Trophoblast cell (in vitro differentiated cells and primary cell): ENCODE measurements around the gene CALML3.

Experiments
- DNase-seq, 2 donors: peaks; one replicate each; pipeline ENCODE4 v3.0.0-alpha.2; 2016
- H2AFZ ChIP-seq: 2 replicates; pipeline ENCODE4 v1.6.1; 2013; ENCODE audit warnings: low read length, moderate library complexity, mild to moderate bottlenecking; ENCODE audit not compliant: insufficient read depth, poor library complexity
- H2AK5ac ChIP-seq: 2 replicates; pipeline ENCODE4 v1.6.1; 2013; ENCODE audit warnings: mild to moderate bottlenecking, low read length
- H2BK120ac ChIP-seq: 2 replicates; pipeline ENCODE4 v1.6.1; 2013; ENCODE audit warnings: low read length, mild to moderate bottlenecking, moderate library complexity; ENCODE audit not compliant: insufficient read depth, poor library complexity
- H2BK12ac ChIP-seq: 2 replicates; pipeline ENCODE4 v1.6.1; 2013; ENCODE audit warnings: mild to moderate bottlenecking, low read length, moderate library complexity
- H2BK5ac ChIP-seq: 2 replicates; pipeline ENCODE4 v1.6.1; 2013; ENCODE audit warnings: low read length, low read depth, moderate library complexity, mild to moderate bottlenecking; ENCODE audit not compliant: poor library complexity
- H3K14ac ChIP-seq: 2 replicates; pipeline ENCODE4 v1.6.1; 2013; ENCODE audit warnings: mild to moderate bottlenecking, low read length
- H3K18ac ChIP-seq: 2 replicates; pipeline ENCODE4 v1.6.1; 2013; ENCODE audit warnings: mild to moderate bottlenecking, low read length
- H3K23ac ChIP-seq: 2 replicates; pipeline ENCODE4 v1.6.1; 2013; ENCODE audit warnings: low read length
- H3K27ac ChIP-seq: 2 replicates; pipeline ENCODE4 v1.5.1; 2013; ENCODE audit warnings: low read depth, mild to moderate bottlenecking, inconsistent platforms, low read length, moderate library complexity
- H3K27me3 ChIP-seq: 2 replicates; pipeline ENCODE4 v1.6.1; 2013; ENCODE audit warnings: inconsistent platforms, mild to moderate bottlenecking, low read length, moderate library complexity; ENCODE audit not compliant: insufficient read depth
- H3K36me3 ChIP-seq, 2 experiments: 1 replicate in 1 of 2; 2 replicates in 1 of 2; pipeline ENCODE4 v1.6.1; 2013; ENCODE audit warnings: low read length in 2 of 2, mild to moderate bottlenecking in 2 of 2, moderate library complexity in 1 of 2; ENCODE audit not compliant: insufficient read depth in 2 of 2, control insufficient read depth in 1 of 2
- H3K4ac ChIP-seq: 2 replicates; pipeline ENCODE4 v1.6.1; 2013; ENCODE audit warnings: low read depth, mild to moderate bottlenecking, low read length, moderate library complexity
- H3K4me1 ChIP-seq, 2 experiments: 1 replicate in 1 of 2; 2 replicates in 1 of 2; pipeline ENCODE4 v1.6.1; 2013; ENCODE audit warnings: low read length in 2 of 2, mild to moderate bottlenecking in 2 of 2, moderate library complexity in 1 of 2; ENCODE audit not compliant: insufficient read depth in 2 of 2, control insufficient read depth in 1 of 2
- H3K4me2 ChIP-seq: 2 replicates; pipeline ENCODE4 v1.6.1; 2013; ENCODE audit warnings: inconsistent platforms, mild to moderate bottlenecking, low read length, moderate library complexity
- H3K4me3 ChIP-seq: 2 replicates; pipeline ENCODE4 v1.5.1; 2013; ENCODE audit warnings: mild to moderate bottlenecking, low read depth, low read length, inconsistent platforms
- H3K79me1 ChIP-seq: one replicate; pipeline ENCODE4 v1.6.1; 2013; ENCODE audit warnings: low read length
- H3K79me2 ChIP-seq: 2 replicates; pipeline ENCODE4 v1.6.1; 2013; ENCODE audit warnings: low read length, mild to moderate bottlenecking; ENCODE audit not compliant: control insufficient read depth, insufficient read depth, poor library complexity
- H3K9ac ChIP-seq: 2 replicates; pipeline ENCODE4 v1.6.1; 2013; ENCODE audit warnings: mild to moderate bottlenecking, low read length
- H3K9me3 ChIP-seq: 2 replicates; pipeline ENCODE4 v1.6.1; 2013; ENCODE audit warnings: low read depth, mild to moderate bottlenecking, control low read depth, inconsistent platforms, low read length; ENCODE audit not compliant: insufficient read depth
- H4K12ac ChIP-seq: 2 replicates; pipeline ENCODE4 v1.6.1; 2013; ENCODE audit warnings: low read depth, mild to moderate bottlenecking, low read length, moderate library complexity
- H4K8ac ChIP-seq: 2 replicates; pipeline ENCODE4 v1.6.1; 2013; ENCODE audit warnings: low read depth, mild to moderate bottlenecking, low read length, moderate library complexity
- H4K91ac ChIP-seq: one replicate; pipeline ENCODE4 v1.6.1; 2013; ENCODE audit warnings: low read depth, mild to moderate bottlenecking, low read length, moderate library complexity
- WGBS: extraction: QIAGEN DNeasy Blood & Tissue Kit; methylation state at CpG from one replicate; pipeline ENCODE4 v1.1.7; 2013; ENCODE audit warnings: missing lambda C conversion rate; ENCODE audit not compliant: insufficient read length, insufficient coverage; ENCODE audit errors: extremely low coverage; 5-methylcytosine and 5-hydroxymethylcytosine counted together

CALML3 gene

DNA sequence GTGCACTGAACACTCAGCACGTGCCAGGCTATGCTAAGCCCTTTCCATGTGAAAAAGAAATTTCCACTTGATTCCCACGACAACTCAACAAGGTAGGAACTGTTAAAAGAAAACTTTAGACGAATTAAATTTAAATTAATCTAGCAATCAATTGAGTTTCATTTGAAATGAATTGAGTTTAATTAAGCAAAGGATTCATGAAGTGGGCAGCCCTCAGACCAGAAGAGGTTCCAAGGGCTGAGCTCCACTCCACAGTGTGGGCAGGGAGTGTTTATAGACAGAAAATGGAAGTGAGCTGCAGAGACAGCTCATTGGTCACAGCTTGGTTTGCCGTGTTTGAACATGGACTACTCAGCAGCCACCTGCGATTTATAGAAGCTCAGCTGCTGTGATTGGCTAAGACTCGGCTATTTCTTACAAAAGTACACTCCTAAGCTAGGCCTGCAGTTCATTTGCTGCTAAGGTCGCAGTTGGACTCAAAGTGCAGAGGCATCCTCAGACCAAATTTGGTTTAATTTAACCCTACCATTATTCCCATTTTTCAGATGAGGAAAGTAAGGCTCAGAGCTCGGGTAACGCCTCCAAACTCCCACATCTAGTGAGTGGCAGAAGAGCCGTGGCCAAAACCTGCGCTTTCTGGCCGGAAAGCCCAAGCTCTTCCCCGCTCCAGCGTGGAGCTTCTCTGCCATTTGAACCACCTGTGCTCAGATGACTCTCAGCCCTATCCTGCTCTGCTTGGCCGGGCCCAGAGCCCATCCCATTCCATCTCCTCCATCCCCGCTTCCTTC is 24.9 kb downstream of the CALML3 start:
- H3K4me1 ChIP-seq, result peaks cover 84 to 92% of the 10 kb centered on the region in 2 experiments
- no CpG with 5 or more reads among the region's 16 CpGs for WGBS
- no peak overlapping the region for H3K4me3 ChIP-seq
- peaks cover 0 to 2% of the 10 kb centered on the region in 2 experiments for H3K36me3 ChIP-seq
- H4K12ac ChIP-seq, result no peak overlapping the region
- H2BK5ac ChIP-seq, result peak overlapping the region; percentile 99
- H3K79me1 ChIP-seq, result peaks cover 96% of the 10 kb centered on the region
- H3K4me2 ChIP-seq, result no peak overlapping the region
- peak in 1 of 2 donors; percentile 46 for DNase-seq
- H2AFZ ChIP-seq, result no peak overlapping the region
- peak overlapping the region; percentile 91 for H3K18ac ChIP-seq
- peak overlapping the region; percentile 100 for H2BK120ac ChIP-seq
- H3K4ac ChIP-seq, result peak overlapping the region; percentile 28
- no peaks in the 10 kb centered on the region for H3K9me3 ChIP-seq
- peak overlapping the region; percentile 75 for H4K8ac ChIP-seq
- H3K27me3 ChIP-seq, result no peaks in the 10 kb centered on the region
- H3K9ac ChIP-seq, result no peak overlapping the region
- peak overlapping the region; percentile 93 for H2BK12ac ChIP-seq
- peaks cover 41% of the 10 kb centered on the region for H3K79me2 ChIP-seq
- H4K91ac ChIP-seq, result peak overlapping the region; percentile 100
- H3K14ac ChIP-seq, result peak overlapping the region; percentile 90
- peak overlapping the region; percentile 73 for H2AK5ac ChIP-seq
- no peak overlapping the region for H3K23ac ChIP-seq
- peak overlapping the region; percentile 98 for H3K27ac ChIP-seq

DNA sequence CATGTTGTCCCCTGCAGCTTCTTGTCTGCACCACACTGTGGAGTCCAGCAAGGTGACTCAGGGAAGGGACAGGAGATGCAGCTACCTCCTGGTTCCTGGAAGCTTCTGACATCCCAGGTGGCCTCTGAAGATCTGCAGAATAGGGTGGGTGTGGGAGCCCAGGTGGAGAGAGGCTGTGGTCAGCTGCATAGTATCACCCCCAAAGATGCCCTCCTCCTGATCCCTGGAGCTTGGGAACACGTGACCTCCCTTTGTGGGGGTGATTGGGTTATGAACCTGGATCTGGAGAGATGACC is 25.4 kb downstream of the CALML3 start:
- H3K14ac ChIP-seq, result peak overlapping the region; percentile 90
- H3K27me3 ChIP-seq, result no peaks in the 10 kb centered on the region
- H2AK5ac ChIP-seq, result peak overlapping the region; percentile 73
- peak overlapping the region; percentile 93 for H2BK12ac ChIP-seq
- DNase-seq, result peak in 1 of 2 donors; percentile 25
- H2BK5ac ChIP-seq, result peak overlapping the region; percentile 99
- no peak overlapping the region for H3K23ac ChIP-seq
- peak overlapping the region; percentile 100 for H4K91ac ChIP-seq
- H2AFZ ChIP-seq, result no peak overlapping the region
- peaks cover 84 to 91% of the 10 kb centered on the region in 2 experiments for H3K4me1 ChIP-seq
- H3K27ac ChIP-seq, result peak overlapping the region; percentile 98
- peak overlapping the region; percentile 21 for H3K4ac ChIP-seq
- H3K4me2 ChIP-seq, result no peak overlapping the region
- peak overlapping the region; percentile 3 for H4K12ac ChIP-seq
- WGBS, result no CpG with 5 or more reads among the region's 1 CpG
- H4K8ac ChIP-seq, result peak overlapping the region; percentile 75
- peak overlapping the region; percentile 91 for H3K18ac ChIP-seq
- H3K36me3 ChIP-seq, result no peaks in the 10 kb centered on the region
- H3K4me3 ChIP-seq, result no peak overlapping the region
- peak overlapping the region; percentile 100 for H2BK120ac ChIP-seq
- H3K79me2 ChIP-seq, result peaks cover 41% of the 10 kb centered on the region
- no peak overlapping the region for H3K9ac ChIP-seq
- H3K9me3 ChIP-seq, result no peaks in the 10 kb centered on the region
- peaks cover 96% of the 10 kb centered on the region for H3K79me1 ChIP-seq

DNA sequence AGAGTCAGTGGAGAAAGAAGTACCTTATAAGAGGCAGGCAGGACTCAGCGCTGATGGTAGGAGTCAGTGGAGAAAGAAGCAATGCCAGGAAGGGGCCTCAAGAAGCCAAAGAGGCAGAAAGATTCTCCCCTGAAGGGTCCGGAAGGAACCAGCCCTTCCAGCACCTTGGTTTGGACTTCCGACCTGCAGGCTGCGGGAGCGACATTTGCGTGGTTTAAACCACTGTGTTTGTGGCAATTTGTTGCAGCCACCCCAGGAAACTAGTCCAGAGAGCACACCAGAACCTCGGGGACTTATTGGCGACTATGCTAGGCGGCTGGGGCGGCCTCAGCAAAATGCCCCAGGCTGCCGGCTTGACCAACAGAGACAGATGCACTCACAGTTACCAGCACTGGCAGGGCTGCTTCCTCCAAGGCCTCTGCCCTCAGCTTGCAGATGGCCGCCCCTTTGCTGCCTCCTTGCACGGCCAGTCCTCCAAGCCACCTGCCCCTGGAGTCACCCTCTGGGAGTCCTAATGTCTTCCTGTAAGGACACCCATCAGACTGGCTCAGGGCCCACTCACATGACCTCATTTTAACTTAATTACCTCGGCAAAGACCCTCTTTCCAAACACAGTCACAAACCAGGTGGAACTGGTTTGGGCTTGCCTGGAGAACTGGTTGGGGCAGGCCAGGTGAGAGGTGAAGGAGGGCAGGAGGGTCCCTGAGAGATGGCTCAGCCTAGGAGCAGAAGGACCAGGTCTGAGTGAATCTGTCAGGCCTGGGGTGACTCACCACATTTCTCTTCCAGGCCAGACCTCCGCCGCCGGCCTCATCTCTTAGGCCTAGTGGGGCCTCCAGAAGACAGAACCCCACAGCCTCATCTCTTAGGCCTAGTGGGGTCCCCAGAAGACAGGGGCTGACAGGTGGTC is 26.1 kb downstream of the CALML3 start:
- Histone ChIP-seq H3K36me3 (no peaks in the 10 kb centered on the region), H3K4ac (peak overlapping the region; percentile 71), H2BK12ac (peak overlapping the region; percentile 93), H3K4me2 (peak overlapping the region; percentile 24), H3K4me1 (peaks cover 81 to 90% of the 10 kb centered on the region in 2 experiments), H3K79me1 (peaks cover 96% of the 10 kb centered on the region), H4K8ac (peak overlapping the region; percentile 92), H3K4me3 (no peak overlapping the region), H4K12ac (peak overlapping the region; percentile 61), H2BK120ac (peak overlapping the region; percentile 100), H4K91ac (peak overlapping the region; percentile 100), H3K18ac (peak overlapping the region; percentile 91), H3K23ac (no peak overlapping the region), H3K27ac (peak overlapping the region; percentile 98), H3K27me3 (no peaks in the 10 kb centered on the region), H2BK5ac (peak overlapping the region; percentile 99), H3K9ac (peak overlapping the region; percentile 12), H3K9me3 (peaks cover under 1% of the 10 kb centered on the region), H3K14ac (peak overlapping the region; percentile 97), H2AFZ (peak overlapping the region; percentile 20), H2AK5ac (peak overlapping the region; percentile 92), H3K79me2 (peaks cover 37% of the 10 kb centered on the region)
- peak; percentile 66 to 82 for DNase-seq
- no CpG with 5 or more reads among the region's 17 CpGs for WGBS

DNA sequence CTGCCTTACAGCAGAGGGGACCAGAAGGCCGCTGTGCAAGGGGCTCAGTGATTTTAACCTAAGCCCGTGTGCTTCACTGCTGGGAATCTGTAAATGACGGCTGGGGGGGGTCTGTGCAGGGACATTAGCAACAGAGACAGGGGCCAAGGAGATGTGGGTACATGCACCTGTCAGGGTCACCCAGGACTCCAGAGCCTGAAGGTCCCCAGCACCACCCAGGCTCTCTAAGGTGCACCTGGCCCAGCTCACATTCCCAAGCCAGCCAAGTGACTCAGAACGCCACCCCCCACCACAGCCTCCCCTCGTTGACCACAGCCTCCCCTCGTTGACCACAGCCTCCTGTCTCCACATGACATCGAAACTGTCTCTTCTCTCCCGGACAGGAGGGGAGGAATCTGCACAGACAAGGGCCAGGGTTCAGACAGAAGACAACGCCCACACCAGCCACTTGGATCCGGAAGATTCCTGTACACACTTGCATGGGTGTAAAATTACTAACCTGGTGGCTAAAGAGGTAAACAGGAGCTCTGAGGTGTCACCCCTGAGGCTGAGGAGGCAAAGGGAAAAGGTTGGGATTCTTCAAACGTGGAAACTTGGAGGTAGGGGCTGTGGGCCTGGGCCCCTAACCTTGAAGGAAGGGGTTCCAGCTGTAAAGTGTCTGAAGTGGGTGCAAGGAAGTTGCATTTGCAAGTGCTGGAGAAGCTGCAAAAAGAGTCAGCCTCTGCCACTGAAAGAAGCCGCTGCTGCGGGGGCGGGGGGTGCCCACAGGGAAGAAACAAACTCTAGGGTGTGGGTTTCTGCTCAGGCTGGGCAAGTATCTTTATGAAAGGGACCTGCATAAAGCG is 27.0 kb downstream of the CALML3 start:
- Histone ChIP-seq H3K4ac (peak overlapping the region; percentile 85), H3K9ac (no peak overlapping the region), H3K4me3 (no peak overlapping the region), H3K14ac (peak overlapping the region; percentile 97), H2BK120ac (peak overlapping the region; percentile 100), H3K9me3 (peaks cover 2% of the 10 kb centered on the region), H4K8ac (peak overlapping the region; percentile 92), H3K18ac (peak overlapping the region; percentile 95), H3K27ac (peak overlapping the region; percentile 98), H2BK5ac (peak overlapping the region; percentile 99), H3K79me2 (peaks cover 30% of the 10 kb centered on the region), H3K4me2 (no peak overlapping the region), H3K36me3 (no peaks in the 10 kb centered on the region), H3K79me1 (peaks cover 94% of the 10 kb centered on the region), H2AFZ (peak overlapping the region; percentile 14), H4K12ac (peak overlapping the region; percentile 61), H2AK5ac (peak overlapping the region; percentile 100), H2BK12ac (peak overlapping the region; percentile 99), H3K23ac (no peak overlapping the region), H3K27me3 (no peaks in the 10 kb centered on the region), H3K4me1 (peaks cover 82 to 89% of the 10 kb centered on the region in 2 experiments), H4K91ac (peak overlapping the region; percentile 100)
- DNase-seq, result peak; percentile 55 to 64
- WGBS, result no CpG with 5 or more reads among the region's 15 CpGs
